Jurkat, Clone E6-1 (cell line): ENCODE data around the gene PEAR1. TPM values are rescaled to one million over a fixed set of nuclear protein-coding genes. Genes with fewer than 3 reads are reported as not detected.

Source experiments
- DNase-seq: peaks from one replicate; pipeline ENCODE4 v3.0.0-alpha.2; 2011; ENCODE audit warnings: low read depth, low spot score
- H3K4me3 ChIP-seq: 2 replicates; pipeline ENCODE4 v1.5.1; 2011; ENCODE audit warnings: mild to moderate bottlenecking, low read length, control low read depth, moderate library complexity
- polyA plus RNA-seq: library from polyadenylated mRNA; unstranded; fragments of >200 nt; gene quantifications from one replicate; pipeline ENCODE4 v1.2.1, GENCODE V29; 2012; ENCODE audit warnings: missing spikeins; ENCODE audit not compliant: insufficient read length, insufficient read depth

PEAR1 gene, protein sequence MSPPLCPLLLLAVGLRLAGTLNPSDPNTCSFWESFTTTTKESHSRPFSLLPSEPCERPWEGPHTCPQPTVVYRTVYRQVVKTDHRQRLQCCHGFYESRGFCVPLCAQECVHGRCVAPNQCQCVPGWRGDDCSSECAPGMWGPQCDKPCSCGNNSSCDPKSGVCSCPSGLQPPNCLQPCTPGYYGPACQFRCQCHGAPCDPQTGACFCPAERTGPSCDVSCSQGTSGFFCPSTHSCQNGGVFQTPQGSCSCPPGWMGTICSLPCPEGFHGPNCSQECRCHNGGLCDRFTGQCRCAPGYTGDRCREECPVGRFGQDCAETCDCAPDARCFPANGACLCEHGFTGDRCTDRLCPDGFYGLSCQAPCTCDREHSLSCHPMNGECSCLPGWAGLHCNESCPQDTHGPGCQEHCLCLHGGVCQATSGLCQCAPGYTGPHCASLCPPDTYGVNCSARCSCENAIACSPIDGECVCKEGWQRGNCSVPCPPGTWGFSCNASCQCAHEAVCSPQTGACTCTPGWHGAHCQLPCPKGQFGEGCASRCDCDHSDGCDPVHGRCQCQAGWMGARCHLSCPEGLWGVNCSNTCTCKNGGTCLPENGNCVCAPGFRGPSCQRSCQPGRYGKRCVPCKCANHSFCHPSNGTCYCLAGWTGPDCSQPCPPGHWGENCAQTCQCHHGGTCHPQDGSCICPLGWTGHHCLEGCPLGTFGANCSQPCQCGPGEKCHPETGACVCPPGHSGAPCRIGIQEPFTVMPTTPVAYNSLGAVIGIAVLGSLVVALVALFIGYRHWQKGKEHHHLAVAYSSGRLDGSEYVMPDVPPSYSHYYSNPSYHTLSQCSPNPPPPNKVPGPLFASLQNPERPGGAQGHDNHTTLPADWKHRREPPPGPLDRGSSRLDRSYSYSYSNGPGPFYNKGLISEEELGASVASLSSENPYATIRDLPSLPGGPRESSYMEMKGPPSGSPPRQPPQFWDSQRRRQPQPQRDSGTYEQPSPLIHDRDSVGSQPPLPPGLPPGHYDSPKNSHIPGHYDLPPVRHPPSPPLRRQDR
- not detected for polyA plus RNA-seq

DNA sequence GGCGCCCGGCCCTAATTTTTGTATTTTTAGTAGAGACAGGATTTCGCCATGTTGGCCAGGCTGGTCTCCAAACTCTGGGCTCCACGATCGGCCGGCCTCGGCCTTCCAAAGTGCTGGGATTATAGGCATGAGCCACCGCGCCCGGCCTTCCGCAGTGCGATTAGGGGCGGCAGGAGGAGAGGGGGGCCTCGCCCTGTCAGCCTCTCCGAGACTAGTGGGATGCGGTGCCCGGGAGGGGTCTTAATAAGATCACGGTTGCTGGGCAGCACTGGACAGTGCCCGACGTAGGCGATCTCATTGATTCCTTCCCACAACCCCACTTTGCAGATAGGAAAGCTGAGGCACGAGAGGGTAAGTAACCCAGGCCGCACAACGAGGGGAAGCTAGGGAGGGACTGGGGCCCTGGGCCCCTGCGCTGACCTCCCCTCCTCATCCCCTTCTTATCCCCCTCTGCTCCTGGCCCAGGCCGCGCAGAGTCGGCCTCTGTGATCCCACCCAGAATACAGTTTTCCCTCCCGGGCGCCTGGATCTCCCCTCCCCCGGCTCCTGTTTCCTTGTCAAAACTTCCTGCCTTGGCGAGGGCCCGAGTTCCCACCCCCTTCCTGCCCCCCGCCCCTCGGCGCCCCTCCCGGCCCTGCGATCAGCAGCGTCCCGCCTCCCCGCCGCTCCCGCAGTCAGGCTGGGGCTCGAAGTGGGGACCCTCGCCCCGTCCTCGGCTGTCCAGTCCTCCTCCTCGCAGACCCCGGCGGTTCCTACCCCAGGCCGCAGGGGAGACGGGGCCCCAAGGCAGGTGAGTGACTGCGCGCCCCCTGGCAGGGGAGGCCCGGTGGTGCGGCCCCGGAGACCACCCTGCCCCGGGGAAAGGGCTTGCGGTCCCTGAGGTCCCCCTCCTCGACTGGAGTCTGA lies at the start of gene PEAR1:
Gene PEAR1 (plus strand): TSS at position 671 of the 906 bp plus-strand sequence. CDS start 10,209 bp downstream, outside the sequence.
- H3K4me3 ChIP-seq, result peak within 1 kb of the TSS; percentile 16; the same call in 1 of the 2 replicates
- no peak for DNase-seq

DNA sequence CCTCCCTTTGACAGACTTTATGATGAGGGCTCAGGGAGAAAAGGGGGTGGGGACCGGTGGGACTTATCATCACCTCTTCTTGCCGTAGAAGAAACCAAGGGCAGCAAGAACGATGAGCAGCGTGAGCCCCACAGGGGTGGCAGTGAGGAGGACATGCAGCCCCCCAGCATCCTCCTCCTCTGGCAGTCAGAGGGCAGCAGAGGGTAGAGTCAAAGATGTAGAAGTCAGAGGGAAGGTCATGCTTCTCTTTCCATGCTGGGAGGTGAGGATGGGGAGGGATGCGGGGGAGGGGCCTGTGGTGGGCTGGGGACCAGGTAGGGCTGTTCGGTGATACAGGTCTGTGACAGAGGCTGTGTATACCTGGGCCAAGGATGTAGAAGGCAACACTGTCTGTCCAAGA lies 49.4 kb upstream of the PEAR1 start:
- no peak for DNase-seq
- no peak overlapping the region for H3K4me3 ChIP-seq

DNA sequence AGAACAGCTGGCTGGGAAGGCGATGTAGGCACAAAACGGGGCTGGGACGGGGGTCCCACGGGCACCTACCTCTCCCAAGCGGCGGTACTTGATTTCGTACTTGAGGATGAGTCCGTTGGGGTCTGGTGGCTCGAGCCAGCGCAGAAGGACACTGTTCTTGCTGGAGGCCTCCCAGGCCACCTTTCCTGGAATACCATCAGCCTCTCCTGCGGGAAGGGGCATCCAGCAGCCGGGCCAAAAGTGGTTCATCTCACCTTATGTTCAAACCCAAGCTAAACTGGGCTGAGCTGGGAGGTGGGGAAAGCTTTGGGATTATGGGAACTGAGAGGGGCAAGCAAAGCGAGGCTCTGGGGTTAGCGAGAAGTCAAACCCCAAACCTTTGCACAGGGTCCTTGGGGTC lies 48.9 kb upstream of the PEAR1 start:
- DNase-seq, result no peak
- no peak overlapping the region for H3K4me3 ChIP-seq

DNA sequence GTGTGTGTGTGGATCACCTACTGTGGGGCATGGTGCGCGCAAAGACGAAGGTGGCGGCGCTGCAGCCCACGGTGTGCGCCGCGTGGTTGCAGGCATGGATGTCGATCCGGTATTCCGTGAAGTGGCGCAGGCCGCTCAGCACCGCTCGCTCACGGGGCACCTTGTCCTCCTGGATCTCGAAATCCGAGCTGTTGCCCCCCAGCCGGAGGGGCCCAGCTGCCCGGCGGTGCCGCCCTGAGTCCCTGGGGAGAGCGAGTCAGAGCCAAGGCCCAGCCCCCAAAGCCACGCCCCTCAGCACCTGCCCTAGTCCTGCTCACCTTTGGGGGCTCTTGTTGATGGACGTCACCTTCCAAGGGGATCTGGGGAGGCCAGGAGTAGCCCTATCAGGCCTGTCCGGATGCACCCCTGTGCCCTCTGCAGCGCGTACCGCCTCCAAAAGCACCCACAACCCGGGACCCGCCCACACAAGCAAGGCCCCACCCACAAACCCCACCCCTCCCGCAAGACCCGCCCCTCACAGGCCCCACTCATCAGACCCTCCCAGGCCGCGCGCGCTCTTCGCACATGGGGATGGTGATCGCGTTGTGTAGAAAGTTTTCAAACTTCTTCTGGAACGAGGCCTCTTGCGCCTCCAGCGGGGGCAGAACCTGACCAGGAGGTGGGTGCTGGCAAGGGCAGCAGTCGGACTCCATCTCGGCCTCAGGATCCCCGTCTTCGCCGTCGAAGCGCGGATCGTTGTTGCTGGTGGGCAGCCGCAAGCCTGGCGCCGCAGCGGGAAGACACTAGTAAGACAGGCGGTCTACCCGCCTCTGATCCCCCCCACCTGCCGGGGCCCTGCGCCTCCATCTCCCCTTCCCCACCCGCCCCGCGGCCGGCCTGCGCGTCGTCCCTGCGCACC lies 48.2 kb upstream of the PEAR1 start:
- no peak overlapping the region for H3K4me3 ChIP-seq
- no peak for DNase-seq

DNA sequence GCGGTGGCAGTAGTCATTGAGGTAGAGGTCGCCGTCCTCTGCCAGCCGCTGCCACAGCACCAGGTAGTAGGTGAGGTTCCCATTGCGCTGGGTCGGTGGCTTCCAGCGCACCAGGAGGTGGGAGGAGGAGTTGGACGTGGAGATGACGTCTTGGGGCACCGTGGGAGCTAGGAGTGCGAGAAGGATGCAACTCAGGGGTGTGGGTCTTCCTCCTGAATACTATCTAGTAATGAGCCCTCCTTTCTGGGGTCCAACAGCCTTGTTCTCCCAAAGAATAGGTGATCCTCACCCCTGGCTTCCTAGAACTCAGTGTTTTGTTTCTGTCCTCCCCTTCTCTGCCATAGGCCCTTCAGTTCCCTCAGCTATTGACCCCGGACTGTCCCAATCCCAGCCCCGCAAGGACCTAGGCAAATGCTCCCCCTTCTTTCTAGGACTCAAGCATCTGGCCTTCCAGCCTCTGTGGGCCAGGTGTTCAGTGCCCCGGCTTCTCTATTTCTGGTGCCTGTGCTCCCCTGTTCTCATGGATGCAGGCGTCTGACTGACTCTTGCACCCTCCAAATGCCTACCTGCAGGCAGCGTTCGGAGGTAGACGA lies 47.5 kb upstream of the PEAR1 start:
- no peak overlapping the region for H3K4me3 ChIP-seq
- no peak for DNase-seq

DNA sequence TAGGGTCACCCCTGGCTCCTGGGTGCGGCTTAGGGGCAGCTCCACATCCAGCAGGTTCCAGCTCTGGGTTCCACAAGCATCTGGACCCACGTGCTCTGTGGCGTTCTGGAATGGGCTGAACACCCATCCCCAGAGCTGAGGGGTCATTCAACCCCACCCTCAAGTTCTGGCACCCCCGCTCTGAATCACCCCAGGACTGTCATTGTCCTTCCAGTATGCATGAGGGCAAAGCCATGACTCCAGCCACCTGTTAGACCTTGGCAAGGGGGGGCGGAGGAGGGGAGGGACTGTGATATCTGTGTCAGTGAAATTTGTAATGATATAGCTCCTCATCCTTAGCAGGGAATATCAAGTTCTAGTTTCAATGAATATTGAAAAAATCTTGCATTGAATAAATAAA lies 46.9 kb upstream of the PEAR1 start:
- DNase-seq, result no peak

DNA sequence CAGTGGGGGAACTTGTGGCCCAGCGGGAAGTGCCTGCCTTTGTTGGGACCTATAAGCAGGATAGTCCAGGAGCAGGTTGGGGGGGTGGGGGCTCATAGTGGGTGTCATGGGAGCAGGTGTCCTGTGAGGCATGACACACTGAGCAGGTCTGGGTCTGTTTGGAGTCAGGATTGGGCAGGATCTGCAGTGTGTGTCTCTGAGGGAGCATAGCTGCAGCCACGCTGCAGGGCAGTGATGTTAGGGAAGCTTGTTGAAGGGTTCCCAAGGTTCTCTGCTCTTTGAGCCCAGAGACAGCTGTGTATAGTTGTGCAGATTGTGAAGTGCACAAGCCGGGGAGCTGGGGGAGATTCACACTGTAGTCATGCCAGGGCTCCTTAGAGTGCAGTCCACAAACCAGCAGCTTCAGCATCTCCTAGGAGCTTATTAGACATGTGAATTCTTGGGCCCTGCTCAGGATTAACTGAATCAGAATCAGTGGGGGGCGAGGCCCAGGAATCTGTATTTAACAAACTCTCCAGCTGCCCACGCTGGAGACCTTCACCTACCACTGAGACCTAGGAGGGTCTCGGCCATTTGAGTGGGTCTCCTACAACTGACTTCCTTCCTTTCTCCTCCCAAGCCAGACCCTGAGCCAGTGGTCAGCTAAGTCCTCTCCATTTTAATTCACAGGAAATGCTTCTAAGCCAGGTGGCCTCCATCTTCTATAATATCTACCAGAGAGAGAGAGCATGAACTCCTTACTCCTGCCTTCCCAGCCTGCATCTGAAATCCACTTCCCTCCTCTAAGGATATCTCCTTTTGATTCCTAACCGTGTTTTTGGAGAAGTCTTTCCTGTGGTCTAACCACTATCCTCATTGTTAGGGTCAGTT lies 45.7 kb upstream of the PEAR1 start:
- DNase-seq, result no peak
- no peak overlapping the region for H3K4me3 ChIP-seq

More for the DNA sequence above, 46.9 kb upstream of the PEAR1 start:
- H3K4me3 ChIP-seq, result no peak overlapping the region

DNA sequence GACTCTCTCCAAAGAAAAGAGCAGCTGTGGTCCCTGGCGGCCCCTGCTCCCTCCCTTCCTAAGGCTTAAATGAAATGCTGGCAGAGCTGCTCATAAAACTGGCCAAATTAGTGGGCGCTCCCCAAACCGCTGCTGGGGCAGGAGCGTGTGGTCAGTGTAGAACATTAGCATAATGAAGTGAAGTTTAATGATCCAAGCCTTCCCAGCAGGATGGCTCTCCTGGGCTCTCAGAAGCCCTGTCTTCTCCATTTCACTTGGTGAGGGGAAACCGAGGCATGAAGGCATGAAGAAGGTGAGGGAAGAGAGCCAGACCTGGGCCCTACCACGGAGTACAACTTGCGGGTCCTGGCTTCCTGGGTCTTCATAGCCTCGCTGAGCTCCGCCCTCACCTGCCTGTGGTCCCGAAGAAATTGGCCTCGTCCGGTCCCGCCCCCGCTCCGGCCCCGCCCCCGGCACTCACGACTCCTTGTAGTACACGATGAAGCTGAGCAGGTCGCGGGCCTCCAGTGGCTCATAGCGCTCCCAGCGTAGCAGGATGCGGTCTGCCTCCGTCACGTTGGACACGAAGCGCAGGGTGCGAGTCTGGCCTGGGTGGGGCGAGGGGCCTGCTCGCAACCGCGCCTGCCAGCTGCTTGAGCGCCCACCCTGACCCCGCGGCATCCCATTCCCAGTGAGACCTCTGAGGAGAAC lies 44.9 kb upstream of the PEAR1 start:
- DNase-seq, result no peak

DNA sequence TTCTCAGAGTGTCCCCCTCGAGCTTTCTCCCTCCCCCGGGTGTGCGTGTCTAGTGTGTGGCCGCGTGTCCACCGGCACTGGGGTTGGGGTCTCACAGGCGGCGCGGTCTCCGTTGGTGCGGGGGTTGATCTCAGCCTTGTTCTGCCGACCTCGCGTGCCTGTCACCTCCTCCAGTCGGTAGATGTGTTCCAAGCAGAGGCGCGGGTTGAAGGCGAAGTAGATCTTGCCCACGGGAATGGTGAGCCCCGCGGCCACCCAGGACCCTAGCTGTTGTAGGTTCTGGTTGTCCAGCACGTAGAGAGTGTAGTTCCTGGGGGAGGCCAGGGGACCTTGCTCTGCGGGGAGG lies 44.4 kb upstream of the PEAR1 start:
- no peak overlapping the region for H3K4me3 ChIP-seq
- DNase-seq, result no peak

More for the DNA sequence above, 44.9 kb upstream of the PEAR1 start:
- no peak overlapping the region for H3K4me3 ChIP-seq

DNA sequence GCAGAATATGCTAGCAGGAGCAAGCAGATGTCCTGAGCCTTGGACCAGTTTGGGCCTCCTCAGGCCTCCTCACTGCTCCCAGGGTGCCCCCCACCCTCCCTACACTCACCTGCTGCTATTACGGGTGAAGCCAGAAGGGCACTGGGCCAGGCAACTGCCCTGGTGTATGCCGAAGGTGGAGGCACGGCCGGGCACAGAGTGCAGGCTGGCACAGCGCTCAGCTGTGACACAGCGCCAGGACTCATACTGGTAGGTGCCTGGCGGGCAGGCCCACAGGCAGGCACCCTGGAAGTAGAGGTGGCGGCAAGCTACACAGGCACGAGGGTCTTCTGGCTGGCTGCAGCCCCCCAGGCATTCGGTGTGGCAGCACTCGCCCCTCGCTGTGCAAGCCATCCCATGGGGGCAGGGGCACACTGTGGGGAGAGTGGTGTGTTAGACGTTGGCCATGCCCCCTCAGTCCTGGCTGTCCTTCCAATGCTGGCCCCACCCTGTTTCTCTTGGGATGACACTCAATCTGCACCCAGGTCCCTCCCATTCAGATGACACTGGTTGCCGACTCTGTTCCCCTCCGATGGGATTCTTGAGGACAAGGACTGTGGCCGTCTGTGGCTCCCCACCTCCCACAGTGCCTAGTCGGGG lies 41.6 kb upstream of the PEAR1 start:
- no peak overlapping the region for H3K4me3 ChIP-seq
- DNase-seq, result no peak

DNA sequence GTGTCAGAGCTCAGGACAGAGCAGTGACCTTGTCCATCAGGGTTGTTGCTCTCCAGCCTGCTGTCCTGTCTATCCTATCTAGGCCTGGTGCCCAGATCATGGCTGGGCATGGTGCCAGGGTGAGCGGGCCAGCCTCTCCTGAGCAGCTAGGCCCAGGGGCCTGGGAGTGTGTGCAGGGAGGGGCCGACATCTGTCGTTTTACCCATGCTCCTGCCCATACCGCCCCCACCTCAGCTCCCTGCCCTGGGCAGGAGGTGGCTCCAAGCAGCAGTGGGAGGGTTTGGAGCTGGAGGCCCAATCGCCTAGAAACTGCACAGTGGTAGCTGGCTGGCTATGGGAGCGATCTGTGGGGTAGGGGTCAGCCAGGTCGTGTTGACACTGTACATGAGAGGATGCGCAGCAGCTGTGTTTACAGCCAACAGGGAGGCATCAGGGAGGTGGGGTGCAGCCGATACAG lies 41.1 kb upstream of the PEAR1 start:
- no peak for DNase-seq
- H3K4me3 ChIP-seq, result no peak overlapping the region

DNA sequence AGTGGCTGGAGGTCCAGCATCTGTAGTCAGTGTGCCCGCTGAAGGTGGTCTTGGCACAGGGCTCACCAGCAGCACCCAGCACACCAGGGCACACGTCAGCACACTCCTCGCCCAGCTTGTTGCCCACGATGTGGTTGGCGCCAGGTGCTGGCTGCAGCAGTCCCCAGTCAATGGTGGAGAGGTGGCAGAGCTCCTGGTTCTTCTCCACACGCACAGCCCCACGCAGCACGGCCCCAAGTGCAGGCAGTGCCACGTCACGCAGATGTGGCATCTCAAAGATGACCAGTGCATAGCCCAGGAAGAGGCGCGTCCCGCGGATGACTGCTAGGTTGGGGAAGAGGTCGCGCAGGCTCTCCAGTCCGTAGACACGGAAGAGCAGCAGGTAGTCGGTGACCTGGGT lies 39.8 kb upstream of the PEAR1 start:
- no peak for DNase-seq
- H3K4me3 ChIP-seq, result no peak overlapping the region

DNA sequence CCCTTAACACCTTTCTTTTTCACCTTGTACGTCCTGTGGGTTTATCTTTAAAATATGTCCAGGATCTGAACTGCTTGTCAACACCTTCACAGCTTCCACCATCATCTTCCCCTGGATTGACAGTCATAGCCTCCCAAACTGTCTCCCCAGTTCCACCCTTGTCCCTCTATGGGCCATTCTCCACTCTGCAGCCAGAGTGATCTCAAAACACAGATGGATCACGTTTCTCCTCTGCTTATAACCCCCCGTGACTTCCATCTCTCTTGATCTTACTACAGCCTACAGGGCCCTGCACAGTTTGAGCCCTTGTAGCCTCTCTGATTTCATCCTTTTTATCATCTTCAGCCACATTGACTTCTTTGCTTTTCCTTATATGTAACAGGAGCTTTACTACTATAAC lies 38.9 kb upstream of the PEAR1 start:
- no peak overlapping the region for H3K4me3 ChIP-seq
- no peak for DNase-seq

DNA sequence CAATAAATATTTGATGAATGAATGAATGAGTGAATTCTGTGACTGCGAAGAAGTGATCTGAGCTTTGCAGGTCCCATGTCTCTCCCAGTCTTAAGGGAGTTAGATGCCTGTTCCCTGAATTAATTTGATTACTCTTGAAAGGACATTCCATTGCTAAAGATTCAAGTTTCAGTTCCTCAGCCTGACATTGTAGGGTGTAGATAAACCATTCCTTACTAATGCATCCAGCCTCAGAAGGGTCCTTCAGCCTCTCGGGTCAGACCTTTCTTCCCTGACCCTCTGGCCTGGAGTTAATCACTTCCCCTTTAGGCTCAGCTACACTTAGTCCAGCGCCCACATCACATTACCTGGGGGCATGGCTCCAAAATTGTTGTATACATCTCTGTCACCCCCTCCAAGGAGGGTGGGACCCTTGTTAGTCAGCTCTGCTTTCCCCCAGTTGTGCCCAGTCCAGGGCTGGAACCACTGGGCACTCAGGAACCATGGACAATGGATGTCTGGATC lies 37.2 kb upstream of the PEAR1 start:
- DNase-seq, result no peak
- H3K4me3 ChIP-seq, result no peak overlapping the region

DNA sequence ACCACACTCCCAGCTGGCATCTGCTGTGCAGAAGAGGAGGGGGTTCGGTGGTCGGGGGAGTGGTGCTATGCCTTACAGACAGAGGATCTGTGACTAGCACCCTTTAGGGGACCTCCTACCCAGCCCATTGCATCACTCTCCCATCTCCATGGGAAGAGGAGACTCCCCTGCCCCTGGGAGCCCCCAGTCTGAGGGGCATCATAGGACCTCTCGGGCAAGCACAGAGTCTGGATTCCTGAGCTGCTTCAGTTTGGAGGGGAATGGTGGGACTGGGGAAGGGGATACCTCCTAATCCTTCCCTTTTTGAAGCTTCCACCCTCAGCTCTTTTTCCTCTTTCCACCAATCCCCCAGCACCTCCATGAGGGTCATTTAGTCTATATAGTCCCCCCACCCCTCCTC lies 36.0 kb upstream of the PEAR1 start:
- H3K4me3 ChIP-seq, result no peak overlapping the region
- DNase-seq, result no peak
